Kidney epithelial cell (primary cell): ENCODE measurements around the gene CLCN4. TPM values are rescaled to one million over a fixed set of nuclear protein-coding genes. Genes with fewer than 3 reads are reported as not detected.

Experiments used
- DNase-seq: peaks from one replicate; pipeline ENCODE4 v3.0.0-alpha.2; 2010; ENCODE audit warnings: low read depth
- H3K27me3 ChIP-seq: 2 replicates; pipeline ENCODE4 v1.6.0; 2011; ENCODE audit warnings: low read length; ENCODE audit not compliant: control insufficient read depth, insufficient read depth
- H3K36me3 ChIP-seq: 2 replicates; pipeline ENCODE4 v1.5.1; 2011; ENCODE audit warnings: low read length; ENCODE audit not compliant: control insufficient read depth, insufficient read depth
- H3K4me3 ChIP-seq: 2 replicates; pipeline ENCODE4 v1.5.1; 2011; ENCODE audit warnings: low read depth, mild to moderate bottlenecking, control low read depth, low read length
- total RNA-seq: library from RNA; depleted of rRNA; stranded (reverse); fragments of >200 nt; gene quantifications from 2 replicates; pipeline ENCODE4 v1.2.3, GENCODE V29; 2015
- TF ChIP-seq, protein P1 (sequence below): IDR thresholded peaks from 2 replicates; pipeline ENCODE4 v1.5.1; 2011; ENCODE audit warnings: mild to moderate bottlenecking, moderate library complexity, low read length, control low read depth, inconsistent platforms; ENCODE audit not compliant: insufficient read depth, poor library complexity, severe bottlenecking

The CLCN4 gene
- total RNA-seq, 1 donor from 2014 or later = 7.3 TPM

GRCh38 chrX:10111364-10112148, 45.2 kb upstream of the CLCN4 start:
- H3K36me3 ChIP-seq = no peaks in the 10 kb centered on the region
- TF ChIP-seq, protein P1, sequence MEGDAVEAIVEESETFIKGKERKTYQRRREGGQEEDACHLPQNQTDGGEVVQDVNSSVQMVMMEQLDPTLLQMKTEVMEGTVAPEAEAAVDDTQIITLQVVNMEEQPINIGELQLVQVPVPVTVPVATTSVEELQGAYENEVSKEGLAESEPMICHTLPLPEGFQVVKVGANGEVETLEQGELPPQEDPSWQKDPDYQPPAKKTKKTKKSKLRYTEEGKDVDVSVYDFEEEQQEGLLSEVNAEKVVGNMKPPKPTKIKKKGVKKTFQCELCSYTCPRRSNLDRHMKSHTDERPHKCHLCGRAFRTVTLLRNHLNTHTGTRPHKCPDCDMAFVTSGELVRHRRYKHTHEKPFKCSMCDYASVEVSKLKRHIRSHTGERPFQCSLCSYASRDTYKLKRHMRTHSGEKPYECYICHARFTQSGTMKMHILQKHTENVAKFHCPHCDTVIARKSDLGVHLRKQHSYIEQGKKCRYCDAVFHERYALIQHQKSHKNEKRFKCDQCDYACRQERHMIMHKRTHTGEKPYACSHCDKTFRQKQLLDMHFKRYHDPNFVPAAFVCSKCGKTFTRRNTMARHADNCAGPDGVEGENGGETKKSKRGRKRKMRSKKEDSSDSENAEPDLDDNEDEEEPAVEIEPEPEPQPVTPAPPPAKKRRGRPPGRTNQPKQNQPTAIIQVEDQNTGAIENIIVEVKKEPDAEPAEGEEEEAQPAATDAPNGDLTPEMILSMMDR = no peak
- DNase-seq = no peak

GRCh38 chrX:10112510-10112909, 44.3 kb upstream of the CLCN4 start:
- H3K4me3 ChIP-seq = no peak overlapping the region
- TF ChIP-seq, protein P1 = no peak
- no peaks in the 10 kb centered on the region for H3K27me3 ChIP-seq
- H3K36me3 ChIP-seq = no peaks in the 10 kb centered on the region
- no peak for DNase-seq

More at GRCh38 chrX:10111364-10112148, 45.2 kb upstream of the CLCN4 start:
- no peak overlapping the region for H3K4me3 ChIP-seq
- no peaks in the 10 kb centered on the region for H3K27me3 ChIP-seq

DNA sequence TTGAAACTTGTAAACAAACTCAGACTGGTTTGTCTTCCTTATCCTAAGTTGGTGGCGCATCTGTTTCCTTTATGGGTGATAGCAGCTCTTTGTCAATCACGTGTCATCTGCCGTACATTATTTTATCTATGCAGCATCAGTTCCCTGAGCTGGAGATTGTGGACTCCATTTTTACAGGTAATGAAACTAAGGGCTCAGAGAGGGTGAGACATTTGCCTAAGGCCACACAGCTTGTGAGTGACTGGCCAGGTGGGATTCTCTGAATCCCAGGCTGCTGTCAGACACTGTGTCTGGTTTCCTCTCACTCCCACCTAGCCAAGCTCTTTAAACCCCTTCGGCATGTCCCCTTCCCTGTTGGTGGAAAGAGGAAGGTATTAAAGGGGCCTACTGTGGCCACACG, 41.7 kb upstream of the CLCN4 start:
- TF ChIP-seq, protein P1 = no peak
- Histone ChIP-seq H3K27me3 (no peaks in the 10 kb centered on the region), H3K4me3 (no peak overlapping the region), H3K36me3 (no peaks in the 10 kb centered on the region)
- no peak for DNase-seq

DNA sequence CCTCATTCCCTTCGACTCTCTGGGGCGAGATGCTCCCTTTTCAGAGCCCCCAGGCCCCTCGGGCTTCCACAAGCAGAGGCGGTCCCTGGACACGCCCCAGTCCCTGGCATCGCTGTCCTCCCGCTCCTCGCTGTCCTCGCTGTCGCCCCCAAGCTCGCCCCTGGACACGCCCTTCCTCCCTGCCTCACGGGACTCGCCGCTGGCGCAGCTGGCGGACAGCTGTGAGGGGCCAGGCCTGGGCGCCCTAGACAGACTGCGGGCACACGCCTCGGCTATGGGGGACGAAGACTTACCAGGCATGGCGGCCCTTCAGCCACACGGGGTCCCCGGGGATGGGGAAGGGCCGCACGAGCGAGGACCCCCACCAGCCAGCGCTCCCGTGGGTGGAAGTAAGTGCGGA, 39.5 kb upstream of the CLCN4 start:
- no peaks in the 10 kb centered on the region for H3K36me3 ChIP-seq
- TF ChIP-seq, protein P1 = no peak
- no peak for DNase-seq
- no peak overlapping the region for H3K4me3 ChIP-seq
- H3K27me3 ChIP-seq = no peaks in the 10 kb centered on the region

- Histone ChIP-seq H3K4me3 (no peak overlapping the region), H3K27me3 (no peaks in the 10 kb centered on the region), H3K36me3 (no peaks in the 10 kb centered on the region)
- DNase-seq = no peak
- TF ChIP-seq, protein P1 = no peak
Measured at GRCh38 chrX:10117864-10118377, 38.9 kb upstream of the CLCN4 start.
